HG02610 (cell line): ENCODE results near the gene CCDC154.
"Not testable (repeated sequence)": the region's sequence is repeated elsewhere in the genome, so short reads cannot be mapped to it uniquely, and the experiment has no call there.

Experiments
- ATAC-seq: cut with Tn5 transposase; IDR thresholded peaks from one replicate; pipeline ENCODE4 v1.9.1; 2021; ENCODE audit warnings: mild to moderate bottlenecking, moderate library complexity; ENCODE audit not compliant: unreplicated experiment

CCDC154 gene

DNA sequence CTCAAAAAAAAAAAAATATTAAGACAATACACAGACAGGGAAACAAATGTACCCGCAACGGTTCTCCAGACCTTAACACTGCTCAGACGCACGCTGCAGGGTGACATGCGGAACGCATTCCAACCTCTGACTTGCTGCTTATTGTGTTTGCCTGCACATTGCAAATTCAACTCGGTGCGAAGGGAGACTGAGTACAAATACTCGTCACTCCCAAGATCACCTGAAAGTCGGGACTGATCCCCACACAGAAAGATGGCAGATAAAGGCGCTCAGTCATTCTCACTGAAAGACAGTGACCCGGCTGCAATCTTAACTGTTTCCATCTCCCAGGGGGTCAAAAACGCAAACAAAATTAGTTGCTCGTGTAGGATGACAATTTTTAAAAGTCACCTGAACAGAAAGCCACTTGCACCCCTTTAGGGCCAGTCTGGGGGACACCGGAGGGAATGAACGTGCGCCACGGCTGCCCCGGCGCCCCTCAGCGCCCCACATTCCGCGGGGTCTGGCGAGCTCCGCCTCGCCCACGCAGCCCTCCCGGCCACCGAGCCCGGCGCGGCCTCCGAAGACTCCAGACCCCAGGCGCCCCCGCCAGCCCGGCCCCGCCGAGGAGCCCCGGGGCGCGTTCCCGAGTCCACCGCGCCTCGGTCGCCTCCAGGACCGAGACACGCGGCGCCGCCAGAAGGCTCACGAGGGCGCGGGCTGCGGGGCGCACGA lies 29.9 kb upstream of the CCDC154 start:
- peak; percentile 10 for ATAC-seq

DNA sequence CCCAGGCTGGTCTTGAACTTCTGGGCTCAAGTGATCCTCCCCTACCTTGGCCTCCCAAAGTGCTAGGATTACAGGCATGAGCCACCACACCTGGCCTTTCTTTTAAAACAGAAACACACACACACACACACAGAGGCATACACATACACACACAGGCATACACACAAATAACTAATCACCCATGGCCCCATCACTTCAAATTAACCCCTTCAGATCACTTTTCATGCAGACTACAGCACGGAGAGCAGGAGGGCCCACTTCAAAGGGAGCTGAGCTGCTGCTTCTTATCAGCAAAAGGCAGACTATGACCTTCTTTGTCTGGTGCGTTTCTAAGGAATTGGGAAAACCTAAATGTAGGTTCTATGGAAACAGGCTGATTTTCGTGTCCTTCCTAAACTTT lies 28.6 kb upstream of the CCDC154 start:
- ATAC-seq = no peak

DNA sequence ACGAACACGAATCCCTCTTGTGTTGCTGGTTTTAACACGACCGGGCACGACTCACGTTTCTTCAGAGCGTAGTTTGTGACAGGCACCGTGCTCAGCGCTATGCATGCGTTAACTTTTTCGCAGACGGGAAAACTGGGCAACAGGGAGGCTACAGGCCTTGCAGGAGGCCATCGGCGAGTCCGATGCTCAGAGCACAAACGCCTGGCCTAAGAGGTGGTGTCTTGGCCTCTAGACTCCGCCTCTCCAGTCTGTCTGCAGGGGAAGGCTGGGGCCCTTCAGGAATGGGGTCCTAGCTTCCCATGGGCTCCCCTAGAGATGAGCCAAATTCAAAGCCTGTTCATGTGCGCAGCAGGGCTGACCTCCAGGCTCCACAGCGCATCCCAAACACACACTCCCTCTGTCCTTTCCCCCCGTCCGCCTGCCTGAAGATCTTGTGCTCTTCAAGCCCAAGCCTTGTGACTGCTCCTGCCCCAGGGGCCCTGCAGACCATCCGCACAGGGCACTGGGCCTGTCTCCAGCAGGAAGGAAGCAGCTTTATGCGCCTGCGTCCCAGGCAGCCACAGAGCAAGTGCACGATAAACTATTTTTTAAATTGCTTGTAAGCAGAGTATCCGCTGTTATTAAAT lies 27.3 kb upstream of the CCDC154 start:
- no peak for ATAC-seq

DNA sequence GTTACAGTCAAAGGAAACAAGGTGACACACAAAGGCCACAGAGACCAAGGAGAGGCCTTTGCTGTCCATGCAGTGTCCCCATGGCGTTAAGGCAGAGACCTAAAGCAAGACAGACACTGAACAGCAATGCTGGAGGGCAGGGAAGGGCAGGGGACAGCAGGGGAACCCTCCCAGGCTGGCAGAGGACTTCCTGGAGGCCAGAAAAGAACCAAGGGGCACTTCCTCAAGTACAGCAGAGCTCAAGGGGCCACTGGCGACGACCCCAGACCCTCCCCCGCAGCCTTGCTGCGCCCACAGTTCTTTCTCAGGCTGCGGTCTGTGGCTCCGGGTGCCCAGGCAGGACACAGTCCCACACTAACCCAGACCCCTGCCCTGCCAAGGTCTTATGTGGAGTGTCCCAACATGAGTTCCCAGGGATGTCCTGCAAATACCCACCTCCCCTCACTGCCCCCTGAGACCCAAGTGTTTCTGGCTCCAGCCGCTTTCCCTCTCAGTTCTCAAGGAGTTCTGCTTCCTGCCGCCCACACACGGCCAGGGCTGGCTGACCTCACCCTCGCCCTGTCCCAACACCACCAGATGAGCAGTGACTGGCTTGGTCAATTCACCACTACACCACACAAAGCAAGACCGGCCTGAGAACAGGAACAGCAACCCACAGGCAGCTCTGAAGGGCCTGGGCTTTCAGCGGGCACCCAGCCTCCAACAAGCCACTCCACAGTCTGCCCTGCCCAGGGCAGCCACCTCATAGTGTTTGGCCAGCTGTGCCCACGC lies 26.3 kb upstream of the CCDC154 start:
- no peak for ATAC-seq

DNA sequence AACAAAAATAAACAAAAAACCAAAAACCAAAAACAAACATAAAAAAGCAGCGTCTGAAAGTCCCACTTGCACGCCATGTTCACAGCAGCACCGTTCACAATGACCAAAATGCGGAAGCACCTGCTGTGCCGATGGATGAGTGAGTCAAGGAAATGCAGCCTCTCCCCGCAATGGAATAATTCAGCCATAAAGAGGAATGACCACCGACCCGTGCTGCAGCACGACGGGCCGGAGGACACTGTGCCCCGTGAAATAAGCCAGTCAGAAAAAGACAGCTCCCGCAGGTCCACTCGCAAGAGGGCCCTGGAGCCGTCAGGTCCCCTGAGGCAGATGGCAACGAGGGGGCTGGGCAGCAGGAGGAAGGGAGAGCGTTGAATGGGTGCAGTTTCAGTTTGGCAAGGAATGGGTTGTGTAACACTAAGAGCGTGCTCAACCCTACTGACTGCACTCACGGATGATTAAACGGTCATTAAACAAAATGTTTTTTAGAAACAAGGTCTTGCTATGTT lies 25.4 kb upstream of the CCDC154 start:
- ATAC-seq = no peak

DNA sequence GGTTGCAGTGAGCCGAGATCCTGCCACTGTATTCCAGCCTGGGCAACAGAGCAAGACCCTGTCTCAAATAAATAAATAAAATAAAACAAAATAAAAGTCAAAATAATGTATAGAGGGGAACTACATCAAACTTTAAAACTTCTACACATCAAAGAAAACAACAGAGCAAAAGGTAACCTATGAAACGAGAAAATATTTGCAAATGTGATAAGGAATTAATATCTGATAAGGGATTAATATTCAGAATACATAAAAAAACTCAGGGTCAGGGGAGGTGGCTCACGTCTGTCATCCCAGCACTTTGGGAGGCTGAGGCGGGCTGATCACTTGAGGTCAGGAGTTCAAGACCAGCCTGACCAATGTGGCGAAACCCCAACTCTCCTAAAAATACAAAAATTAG lies 24.8 kb upstream of the CCDC154 start:
- not testable (repeated sequence) for ATAC-seq

DNA sequence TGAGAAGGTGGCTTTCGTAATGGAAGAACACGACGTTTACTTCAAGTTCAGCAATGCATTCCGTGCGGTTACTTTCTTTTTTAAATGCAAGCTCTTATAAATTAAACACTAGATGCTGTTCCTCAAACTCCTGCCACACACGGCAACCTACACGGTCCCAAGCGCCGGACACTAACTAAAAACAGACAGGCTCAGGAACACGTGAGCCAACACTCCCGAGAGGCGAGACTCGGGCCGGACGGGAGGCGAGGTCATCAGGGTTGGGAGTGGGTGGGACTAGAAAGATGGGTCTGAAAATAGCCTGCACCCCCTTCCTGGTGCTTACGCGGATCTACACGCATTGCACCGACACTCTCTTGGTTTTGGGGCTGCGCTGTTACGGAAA lies 24.1 kb upstream of the CCDC154 start:
- ATAC-seq = no peak

DNA sequence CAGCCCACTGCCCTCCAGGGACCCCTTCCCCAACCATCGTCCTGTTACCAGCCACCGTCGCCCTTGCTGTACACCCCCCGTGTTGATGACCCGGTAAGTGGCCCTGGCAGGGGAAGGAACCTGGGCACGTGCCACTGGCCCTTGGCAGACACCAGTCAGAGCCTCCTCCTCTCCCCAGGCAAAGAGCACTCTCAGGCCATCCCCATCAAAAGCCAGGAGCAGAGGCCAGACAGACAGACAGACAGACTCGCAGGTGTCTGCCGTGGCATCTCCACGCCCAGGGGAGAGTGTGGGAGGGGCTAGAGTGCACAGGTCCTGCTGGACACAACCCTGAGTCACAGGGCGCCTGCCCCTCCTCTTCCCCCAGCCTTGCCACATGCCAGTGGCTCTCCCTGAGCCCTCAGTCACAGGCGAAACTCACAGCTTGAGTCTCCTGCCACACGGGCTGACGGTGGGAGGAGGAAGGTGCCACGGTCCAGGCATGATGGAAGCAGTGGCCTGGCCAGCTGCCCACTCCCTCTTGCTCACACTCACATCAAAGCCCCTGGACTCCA lies 22.7 kb upstream of the CCDC154 start:
- no peak for ATAC-seq

DNA sequence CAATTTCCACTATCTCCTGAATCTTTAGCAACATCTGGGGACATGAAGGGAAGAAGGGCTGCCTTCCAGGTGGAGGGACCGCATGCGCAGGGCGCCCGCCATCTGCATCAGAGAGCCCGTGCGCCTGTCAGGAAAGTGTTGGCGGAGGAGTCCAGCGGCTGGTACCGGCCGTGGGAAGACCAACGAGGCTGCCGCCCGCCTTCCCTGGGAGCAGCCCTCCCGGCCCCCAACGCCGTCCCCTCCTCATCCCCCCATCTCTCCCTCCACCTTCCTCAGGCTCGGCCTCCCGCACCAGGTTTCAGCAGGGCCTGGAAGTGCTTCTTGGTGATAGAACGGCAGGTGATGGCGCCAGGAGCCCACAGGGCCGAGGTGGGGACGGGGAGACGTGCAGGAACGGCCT lies 21.7 kb upstream of the CCDC154 start:
- no peak for ATAC-seq

DNA sequence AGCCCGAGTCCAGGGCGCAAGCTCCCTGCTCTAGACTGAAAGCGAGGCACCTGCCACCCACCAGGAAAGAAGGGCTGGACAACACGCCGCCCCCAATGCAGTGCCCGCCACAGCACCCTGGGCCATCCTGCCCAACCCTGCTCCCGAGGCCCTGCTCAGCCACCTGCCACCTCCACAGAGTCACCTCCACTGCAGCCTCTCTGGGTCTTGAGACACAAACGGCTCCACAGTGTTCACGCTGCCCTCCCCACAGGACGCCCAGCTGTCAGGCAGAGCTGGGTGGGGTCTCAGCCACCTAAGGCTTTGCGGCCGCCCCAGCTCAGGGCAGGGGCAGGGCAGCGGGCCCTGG lies 21.2 kb upstream of the CCDC154 start:
- no peak for ATAC-seq

DNA sequence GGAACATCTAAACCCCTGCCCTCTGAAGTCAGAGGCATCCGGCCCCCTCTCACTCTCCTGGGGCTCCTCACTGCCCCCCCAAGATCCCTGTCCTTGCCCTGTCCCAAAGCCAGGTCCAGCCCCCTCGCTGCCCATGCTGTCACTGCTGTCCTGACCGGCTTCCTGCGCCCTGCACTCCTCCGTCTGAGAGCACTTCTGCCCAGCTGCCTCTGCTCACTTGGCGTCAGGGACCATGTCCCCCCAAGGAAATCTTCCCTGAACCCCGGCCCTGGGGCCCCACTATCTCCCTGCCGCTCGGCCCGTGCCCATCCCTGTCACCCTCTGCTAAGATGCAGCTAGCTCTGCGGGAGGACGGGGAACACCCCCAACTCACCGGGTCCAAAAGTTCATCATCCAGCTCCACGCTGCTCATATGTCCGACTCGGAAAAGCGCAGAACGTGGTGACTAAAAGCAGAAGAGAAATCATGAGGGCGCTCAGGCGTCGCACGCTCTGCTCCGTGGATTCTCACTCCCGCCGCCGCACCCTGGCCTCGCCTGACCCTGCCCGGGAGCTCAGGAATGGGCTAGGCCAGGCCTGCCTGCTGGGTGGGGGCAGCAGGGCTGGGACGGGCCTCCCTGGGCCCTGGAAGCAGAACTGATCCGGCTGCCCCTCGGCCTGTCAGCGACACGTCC lies 20.7 kb upstream of the CCDC154 start:
- ATAC-seq = no peak

DNA sequence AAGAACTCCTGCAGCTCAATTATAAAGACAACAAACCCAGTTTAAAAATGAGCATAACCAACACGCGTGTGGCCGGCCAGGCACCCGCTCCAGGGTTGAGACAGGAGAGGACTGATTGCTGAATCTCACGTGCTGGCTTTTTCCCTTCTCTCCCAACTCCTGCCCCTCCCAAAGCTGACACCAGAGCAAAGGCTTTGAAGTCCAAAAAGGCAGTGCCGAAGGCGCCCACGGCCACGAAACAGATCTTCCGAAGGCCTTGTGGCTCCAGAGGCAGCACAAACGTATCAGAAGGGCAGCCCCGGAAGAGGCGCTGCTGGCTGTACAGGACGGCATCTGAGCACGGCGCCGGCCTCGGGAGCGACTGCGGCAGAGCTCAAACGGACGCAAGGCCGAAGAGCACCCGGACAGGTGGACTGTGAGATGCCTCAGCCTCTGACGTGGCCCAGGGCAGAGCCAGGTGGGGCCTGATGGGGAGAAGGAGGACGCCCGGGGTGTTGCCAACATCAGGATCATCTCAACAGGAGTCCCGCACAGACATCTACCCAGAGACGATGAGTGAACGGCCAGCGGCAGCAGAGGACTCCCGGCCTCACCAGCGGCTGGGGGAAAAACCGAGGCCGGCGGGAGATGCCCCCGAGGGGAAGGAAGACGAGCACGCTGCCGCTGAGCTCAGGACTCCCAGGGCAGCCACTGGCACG lies 20.0 kb upstream of the CCDC154 start:
- ATAC-seq = no peak

DNA sequence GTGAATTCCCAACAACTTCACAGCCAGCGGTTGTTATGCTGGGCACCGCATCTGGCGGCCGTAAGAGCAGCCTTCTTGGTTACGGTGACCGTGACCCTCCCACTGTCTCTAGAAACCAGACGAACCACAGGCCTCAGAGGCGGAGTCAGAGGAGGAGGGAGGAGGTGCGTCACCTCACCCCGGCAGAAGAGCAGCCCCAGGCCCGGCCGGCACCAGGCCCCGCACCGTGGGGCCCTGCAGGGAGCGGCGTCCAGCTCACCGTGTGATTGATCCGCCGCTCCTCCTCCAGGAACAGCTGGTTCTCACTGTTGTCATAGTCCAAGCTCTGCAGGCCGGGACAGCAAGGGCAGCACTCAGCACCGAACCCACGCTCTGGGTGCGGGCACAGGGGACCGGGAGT lies 16.8 kb upstream of the CCDC154 start:
- no peak for ATAC-seq

DNA sequence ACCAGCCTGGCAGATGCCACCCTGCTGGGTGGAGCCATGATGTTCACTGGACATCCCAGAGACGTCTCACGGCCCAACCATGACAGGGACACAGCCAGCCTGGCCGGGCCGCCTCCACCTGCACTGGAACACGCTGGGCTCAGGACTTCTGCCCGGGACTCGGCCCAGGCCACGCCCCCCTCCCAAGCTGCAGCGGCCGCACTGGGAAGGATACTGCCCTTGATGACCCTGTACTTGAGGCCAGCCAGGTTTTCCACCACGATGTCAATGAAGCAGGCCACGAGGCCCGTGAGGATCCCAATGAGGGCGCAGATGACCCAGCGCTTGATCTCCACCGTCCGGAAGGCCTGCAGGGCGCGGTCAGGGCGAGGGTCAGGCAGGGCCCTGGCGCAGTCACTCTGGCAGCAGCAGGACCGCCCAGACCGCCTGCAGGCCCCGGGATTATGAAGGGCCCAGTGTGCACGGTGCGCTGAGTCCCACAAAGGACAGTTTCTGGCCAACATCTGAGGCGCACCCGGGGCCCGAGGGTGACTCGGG lies 16.3 kb upstream of the CCDC154 start:
- no peak for ATAC-seq

DNA sequence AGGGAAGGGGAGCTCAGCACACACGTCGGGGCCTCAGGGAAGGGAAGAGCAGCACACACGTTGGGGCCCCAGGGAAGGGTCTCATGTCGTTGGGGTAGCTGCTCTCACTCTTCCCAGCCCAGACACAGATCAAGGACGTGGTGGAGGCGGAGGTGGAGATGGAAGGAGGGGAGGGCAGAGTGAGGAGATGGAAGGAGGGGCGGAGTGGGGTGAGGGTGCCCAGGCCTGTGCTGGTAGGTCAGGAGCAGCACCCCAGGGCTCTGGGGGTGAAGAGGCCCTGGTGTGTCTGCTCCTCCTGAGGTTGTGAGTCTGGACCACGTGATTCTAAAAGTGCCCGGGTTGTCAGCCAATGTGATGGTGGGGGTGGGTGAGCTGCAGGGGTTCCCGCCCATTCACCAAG lies 15.6 kb upstream of the CCDC154 start:
- no peak for ATAC-seq

DNA sequence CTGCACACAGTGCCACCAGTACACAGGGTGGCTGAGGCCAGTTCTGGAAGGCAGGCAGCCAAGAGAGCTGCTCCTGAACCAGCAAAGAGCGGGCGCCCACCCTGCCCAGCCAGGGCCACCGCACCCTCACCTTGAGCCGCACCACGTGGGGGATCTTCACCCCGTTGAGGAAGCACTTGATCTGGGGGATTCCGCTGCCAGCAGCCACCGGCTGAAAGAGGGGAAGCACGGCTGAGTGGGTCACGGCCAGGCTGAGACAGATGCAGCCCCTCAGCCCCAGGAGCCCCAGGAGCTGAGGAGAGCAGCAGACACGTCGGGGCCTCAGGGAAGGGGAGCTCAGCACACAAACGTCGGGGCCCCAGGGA lies 14.6 kb upstream of the CCDC154 start:
- peak; percentile 43 for ATAC-seq

DNA sequence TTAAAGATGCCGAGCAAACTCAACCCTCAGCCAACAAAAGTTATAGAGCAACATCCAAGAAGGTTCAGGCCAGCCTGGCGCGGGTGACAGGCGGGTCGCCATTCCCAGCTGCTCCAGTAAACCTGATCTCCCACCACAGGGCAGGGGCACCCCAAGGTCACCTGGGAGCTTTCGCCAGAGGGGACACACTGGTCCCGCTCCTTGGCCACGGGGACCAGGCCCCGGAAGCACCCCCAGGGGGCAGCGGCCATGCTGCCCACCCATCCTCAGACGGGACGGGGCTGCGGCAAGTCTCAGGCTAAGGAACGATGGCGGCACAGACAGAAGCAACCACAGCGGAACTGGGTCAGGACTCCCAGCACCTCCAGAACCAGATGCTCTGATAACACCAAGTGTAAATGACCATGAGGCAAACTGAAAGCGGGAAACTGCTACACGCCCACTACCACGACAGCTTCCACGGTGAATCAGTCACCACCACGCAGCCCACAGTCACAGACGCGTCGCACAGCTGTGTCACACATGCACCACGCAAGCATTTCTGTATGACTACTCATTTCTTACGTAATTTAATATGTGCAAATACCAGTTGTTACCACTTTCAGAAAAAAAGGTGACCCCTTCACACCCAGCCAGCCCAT lies 14.1 kb upstream of the CCDC154 start:
- ATAC-seq = peak; percentile 29

DNA sequence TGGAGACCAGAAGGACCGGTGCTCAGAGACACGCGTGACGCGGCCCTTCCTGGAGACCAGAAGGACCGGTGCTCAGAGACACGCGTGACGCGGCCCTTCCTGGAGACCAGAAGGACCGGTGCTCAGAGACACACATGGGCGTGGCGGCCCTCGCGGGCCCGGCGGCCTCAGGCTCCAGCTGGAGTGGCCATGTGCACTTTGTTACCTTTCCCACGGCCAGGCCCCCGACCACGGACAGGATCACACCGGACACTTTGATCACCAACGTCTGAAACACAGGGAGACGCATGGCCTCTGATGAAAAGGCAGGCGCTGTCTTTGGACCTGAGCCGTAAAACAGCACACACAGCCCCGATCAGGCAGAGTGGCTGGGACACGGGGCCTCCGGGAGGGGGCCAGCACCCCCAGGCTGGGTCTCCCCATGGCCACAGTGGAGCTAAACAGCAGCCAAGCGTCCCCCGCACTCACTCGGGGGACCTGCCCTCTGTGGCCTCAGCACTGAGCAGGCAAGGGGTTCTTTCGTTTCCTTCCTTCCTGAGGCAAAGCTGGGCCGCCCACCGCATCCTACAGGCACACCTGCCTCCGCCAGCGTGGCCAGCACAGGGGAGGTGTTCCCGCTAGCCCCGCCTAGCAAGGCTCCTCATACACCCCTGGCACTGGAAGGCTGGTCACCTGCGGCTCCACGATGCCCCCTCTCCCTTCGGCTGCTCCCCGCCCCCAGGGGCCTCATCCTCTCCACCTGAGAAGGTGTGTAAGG lies 13.3 kb upstream of the CCDC154 start:
- ATAC-seq = no peak

DNA sequence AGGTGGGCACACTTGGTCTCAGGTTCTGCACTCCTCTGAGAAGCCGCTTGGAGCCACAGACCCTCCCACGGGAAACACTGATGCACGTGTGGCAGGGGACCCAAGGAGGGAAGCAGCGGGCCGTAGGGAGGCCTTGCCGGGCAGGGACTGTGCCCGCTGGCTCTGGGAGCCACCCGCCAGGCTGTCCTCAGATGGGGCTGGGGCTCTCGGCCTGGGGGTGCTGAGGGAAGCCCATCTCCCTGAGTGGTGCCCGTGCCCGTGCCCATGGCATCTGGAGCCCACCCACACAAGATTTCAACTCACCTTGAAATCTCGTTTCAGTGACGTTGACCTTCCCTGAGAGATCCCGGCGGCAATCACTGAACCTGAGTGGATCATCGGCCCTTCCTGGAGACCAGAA lies 12.6 kb upstream of the CCDC154 start:
- no peak for ATAC-seq
